Suprapubic skin (tissue), 3 donors: ENCODE data around the gene PTPRD.
"Not testable (repeated sequence)": the region's sequence is repeated elsewhere in the genome, so short reads cannot be mapped to it uniquely, and the experiment has no call there.

Experiments
- CTCF ChIP-seq, 2 donors: fragments of 200-600 bp in 1 of 2; fragments of 450-650 bp in 1 of 2; sonication (generic) in 1 of 2; IDR thresholded peaks; one replicate each; pipeline ENCODE4 v1.5.1; 2016 to 2019; ENCODE audit warnings: antibody characterized with exemption in 2 of 2, mild to moderate bottlenecking in 1 of 2, moderate library complexity in 1 of 2
- POLR2A ChIP-seq, 2 donors: fragments of 450-650 bp; IDR thresholded peaks; one replicate each; pipeline ENCODE4 v1.6.1; 2017; ENCODE audit warnings: antibody characterized with exemption in 2 of 2, mild to moderate bottlenecking in 2 of 2, moderate library complexity in 2 of 2

- not testable (repeated sequence) for TF ChIP-seq CTCF, POLR2A (IDR thresholded peaks at IDR 0.05)
These were observed 267.2 kb downstream of the PTPRD start for GRCh38 chr9:10345621-10346020.
